Endothelial cell of umbilical vein (primary cell): Measurements from ENCODE around the gene PRDX5. TPM values are rescaled to one million over a fixed set of nuclear protein-coding genes. Genes with fewer than 3 reads are reported as not detected.

Experiments used
- BruUV-seq: library from RNA; stranded (reverse); fragments of 400-500 nt; replicated peaks from 2 replicates; lab custom pipeline; 2021; lab: Mats Ljungman, UMichigan
- CTCF ChIA-PET: fragments of 300-600, 350-600 bp; sonication (Branson Sonifier 250); formaldehyde crosslinking; loops from one replicate; lab custom pipeline; 2021; ENCODE audit warnings: antibody characterized with exemption, inconsistent platforms; lab: Charles Lee
- POLR2A ChIA-PET: fragments of 300-600, 350-600 bp; sonication (Branson Sonifier 250); formaldehyde crosslinking; loops from one replicate; lab custom pipeline; 2021; ENCODE audit warnings: antibody characterized with exemption, inconsistent platforms; lab: Charles Lee
- DNase-seq: peaks from one replicate; pipeline ENCODE4 v3.0.0-alpha.2; 2011; ENCODE audit warnings: low read depth, low spot score
- FAIRE-seq: peaks from 2 replicates; lab custom pipeline; 2011; peaks lifted over from hg19 to GRCh38; lab: Jason Lieb, UNC
- H2AFZ ChIP-seq: 2 replicates; pipeline ENCODE4 v1.6.0; 2012; ENCODE audit warnings: low read depth, low read length, control low read depth, inconsistent platforms
- H3K27ac ChIP-seq: 2 replicates; pipeline ENCODE4 v1.5.1; 2011; ENCODE audit warnings: low read depth, mild to moderate bottlenecking, control low read depth, low read length, moderate library complexity; ENCODE audit not compliant: insufficient read depth
- H3K27me3 ChIP-seq, 2 experiments: 2 replicates each; pipeline versions ENCODE4 v1.6.0 to v1.6.1; 2011; ENCODE audit warnings: low read length in 2 of 2, mixed read lengths in 1 of 2; ENCODE audit not compliant: control insufficient read depth in 2 of 2, insufficient read depth in 2 of 2
- H3K36me3 ChIP-seq, 2 experiments: 2 replicates in 1 of 2; 3 replicates in 1 of 2; pipeline ENCODE4 v1.5.1; 2011; ENCODE audit warnings: low read length in 2 of 2, mild to moderate bottlenecking in 1 of 2, moderate library complexity in 1 of 2; ENCODE audit not compliant: control insufficient read depth in 2 of 2, insufficient read depth in 2 of 2; ENCODE audit errors: extremely low read depth in 1 of 2
- H3K4me1 ChIP-seq: 3 replicates; pipeline ENCODE4 v1.5.1; 2011; ENCODE audit warnings: mild to moderate bottlenecking, low read length; ENCODE audit not compliant: control insufficient read depth, insufficient read depth; ENCODE audit errors: extremely low read depth
- H3K4me2 ChIP-seq: 2 replicates; pipeline ENCODE4 v1.6.1; 2011; ENCODE audit warnings: low read length, control low read depth, mixed read lengths; ENCODE audit not compliant: insufficient read depth
- H3K4me3 ChIP-seq, 3 experiments: fragments of 200-600 bp in 1 of 3; sonication (generic), shearing (Covaris generic) in 1 of 3; replicated peaks in 1 of 3; 2 replicates each; pipeline ENCODE4 v1.5.1; 2011 to 2016; ENCODE audit warnings: control low read depth in 3 of 3, low read length in 3 of 3, mild to moderate bottlenecking in 2 of 3, inconsistent platforms in 1 of 3, low read depth in 1 of 3, moderate library complexity in 1 of 3; ENCODE audit not compliant: insufficient read depth in 1 of 3
- H3K79me2 ChIP-seq: 2 replicates; pipeline ENCODE4 v1.6.0; 2012; ENCODE audit warnings: low read length, inconsistent platforms; ENCODE audit not compliant: control insufficient read depth, insufficient read depth
- H3K9ac ChIP-seq: replicated peaks from 2 replicates; pipeline ENCODE3; 2011; ENCODE audit warnings: low read length, control low read depth; ENCODE audit not compliant: insufficient read depth; ENCODE audit errors: extremely low read depth
- H3K9me1 ChIP-seq: replicated peaks from 3 replicates; pipeline ENCODE4 v1.6.0; 2011; ENCODE audit warnings: mild to moderate bottlenecking, low read length; ENCODE audit not compliant: control insufficient read depth, insufficient read depth; ENCODE audit errors: extremely low read depth
- H3K9me3 ChIP-seq: replicated peaks from 2 replicates; pipeline ENCODE4 v1.5.1; 2012; ENCODE audit warnings: low read length, inconsistent platforms; ENCODE audit not compliant: control insufficient read depth, insufficient read depth
- H4K20me1 ChIP-seq: replicated peaks from 2 replicates; pipeline ENCODE3; 2011; ENCODE audit warnings: mild to moderate bottlenecking, low read length; ENCODE audit not compliant: control insufficient read depth, insufficient read depth; ENCODE audit errors: extremely low read depth
- EZH2 ChIP-seq: IDR thresholded peaks from 2 replicates; pipeline ENCODE4 v1.6.1; 2012; ENCODE audit warnings: borderline replicate concordance, low read depth, mild to moderate bottlenecking, moderate library complexity, low read length, inconsistent platforms; ENCODE audit not compliant: severe bottlenecking
- FOS ChIP-seq: IDR thresholded peaks from 2 replicates; pipeline ENCODE4 v1.6.1; 2011; ENCODE audit warnings: mild to moderate bottlenecking, low read length, moderate library complexity, borderline replicate concordance; ENCODE audit not compliant: insufficient read depth
- GATA2 ChIP-seq: IDR thresholded peaks from 2 replicates; pipeline ENCODE4 v1.7.0; 2011; ENCODE audit warnings: low read depth, mild to moderate bottlenecking, moderate library complexity, mixed read lengths, low read length; ENCODE audit not compliant: insufficient read length, insufficient read depth
- JUN ChIP-seq: IDR thresholded peaks from 2 replicates; pipeline ENCODE4 v1.6.1; 2011; ENCODE audit warnings: borderline replicate concordance, low read depth; ENCODE audit not compliant: insufficient read length, insufficient read depth
- MYC ChIP-seq: IDR thresholded peaks from one replicate; pipeline ENCODE4 v1.6.1; 2011; ENCODE audit warnings: mild to moderate bottlenecking, low read depth, low read length
- POLR2A ChIP-seq: IDR thresholded peaks from 2 replicates; pipeline ENCODE4 v1.6.1; 2012; ENCODE audit warnings: low read depth, mild to moderate bottlenecking, control low read depth, low read length
- POLR2AphosphoS5 ChIP-seq: IDR thresholded peaks from 2 replicates; pipeline ENCODE4 v1.6.1; 2012; ENCODE audit warnings: low read depth, mild to moderate bottlenecking, control low read depth, low read length, moderate library complexity; ENCODE audit not compliant: insufficient read depth
- dilution Hi-C: fragments of 300-500 bp; cut with MboI; formaldehyde crosslinking; loops from one replicate; pipeline ENCODE4 v1.15.0; 2019; ENCODE audit warnings: low sequenced_read_pairs; ENCODE audit not compliant: extremely low pct_ligation_motif_present
- intact Hi-C: fragments of 100-400 bp; cut with micrococcal nuclease; formaldehyde crosslinking; loops from one replicate; pipeline ENCODE4 v1.10.0; 2022
- polyA plus RNA-seq, 4 experiments: library from polyadenylated mRNA; depleted of rRNA in 3 of 4; stranded (reverse) in 3 of 4; unstranded in 1 of 4; fragments of >200 nt; gene quantifications; 2 replicates each; pipeline versions ENCODE4 v1.2.1 to v1.2.3, GENCODE V29; 2011 to 2012; ENCODE audit warnings: missing spikeins in 1 of 4
- total RNA-seq: library from RNA; stranded (reverse); gene quantifications from 2 replicates; pipeline ENCODE4 v1.2.3, GENCODE V29; 2021
- TF ChIP-seq, protein P1 (sequence below), 2 donors: IDR thresholded peaks; 1 replicate in 1 of 2; 2 replicates in 1 of 2; pipeline ENCODE4 v1.5.1; 2011; ENCODE audit warnings: low read length in 2 of 2, mild to moderate bottlenecking in 2 of 2, moderate library complexity in 2 of 2, control low read depth in 1 of 2, inconsistent platforms in 1 of 2, low read depth in 1 of 2; ENCODE audit not compliant: insufficient read depth in 1 of 2; ENCODE audit errors: extremely low read depth in 1 of 2
- TF ChIP-seq, protein P2 (sequence below): IDR thresholded peaks from 2 replicates; pipeline ENCODE4 v1.6.1; 2011; ENCODE audit not compliant: insufficient read depth, insufficient read length

Gene PRDX5
- total and polyA plus RNA-seq, 2 donors (not counting 3 experiments of a cell fraction or from before 2014, with no cell fraction given) = 199 to 709 TPM

DNA sequence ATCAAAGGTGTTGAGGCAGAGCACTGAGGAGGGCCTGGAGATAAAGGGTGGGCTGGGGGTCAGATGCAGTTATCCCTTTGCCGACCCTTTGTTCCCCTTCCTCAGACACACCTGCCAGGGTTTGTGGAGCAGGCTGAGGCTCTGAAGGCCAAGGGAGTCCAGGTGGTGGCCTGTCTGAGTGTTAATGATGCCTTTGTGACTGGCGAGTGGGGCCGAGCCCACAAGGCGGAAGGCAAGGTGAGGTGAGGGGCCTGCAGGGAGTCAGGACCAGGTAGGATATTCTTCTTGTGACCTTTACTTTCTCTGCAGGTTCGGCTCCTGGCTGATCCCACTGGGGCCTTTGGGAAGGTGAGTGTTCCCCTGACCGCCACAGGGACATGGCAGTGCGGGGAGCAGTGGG lies 2.6 kb downstream of the PRDX5 start:
- no peak overlapping the region for H3K27ac ChIP-seq
- CTCF ChIA-PET = interaction anchor here (1.1 kb wide), 2 partner anchors 11 to 16 kb away, joined by 4 to 7 read pairs; no protein-coding TSS in a partner anchor
- FAIRE-seq = no peak

DNA sequence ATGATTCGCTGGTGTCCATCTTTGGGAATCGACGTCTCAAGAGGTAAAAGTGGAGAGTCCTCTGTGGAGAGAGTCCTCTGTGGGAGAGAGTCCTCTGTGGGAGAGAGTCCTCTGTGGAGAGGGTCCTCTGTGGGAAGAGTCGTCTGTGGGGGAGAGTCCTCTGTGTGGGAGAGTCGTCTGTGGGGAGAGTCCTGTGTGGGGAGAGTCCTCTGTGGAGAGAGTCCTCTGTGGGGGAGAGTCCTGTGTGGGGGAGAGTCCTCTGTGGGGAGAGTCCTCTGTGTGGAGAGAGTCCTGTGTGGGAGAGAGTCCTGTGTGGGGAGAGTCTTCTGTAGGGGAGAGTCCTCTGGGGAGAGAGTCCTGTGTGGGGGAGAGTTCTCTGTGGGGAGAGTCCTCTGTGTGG lies 3.1 kb downstream of the PRDX5 start:
- Histone ChIP-seq H3K36me3 (peaks cover 0 to 11% of the 10 kb centered on the region in 2 experiments), H3K27ac (no peak overlapping the region), H2AFZ (no peak overlapping the region), H3K9me3 (no peaks in the 10 kb centered on the region), H3K9me1 (no peaks in the 10 kb centered on the region), H3K4me2 (no peak overlapping the region), H4K20me1 (no peaks in the 10 kb centered on the region), H3K4me3 (no peak overlapping the region), H3K27me3 (no peaks in the 10 kb centered on the region), H3K9ac (no peak overlapping the region), H3K79me2 (peaks cover 4% of the 10 kb centered on the region), H3K4me1 (peaks cover 10% of the 10 kb centered on the region)
- DNase-seq (no peak), FAIRE-seq (no peak)
- dilution Hi-C loops = no loop called here
- CTCF ChIA-PET = no interaction called here
- BruUV-seq = no TSS peak
- POLR2A ChIA-PET = no interaction called here
- intact Hi-C loops = no loop called here
- TF ChIP-seq JUN (no peak), FOS (no peak), POLR2AphosphoS5 (no peak), GATA2 (no peak), MYC (no peak), EZH2 (no peak), POLR2A (no peak)
- TF ChIP-seq, protein P1, sequence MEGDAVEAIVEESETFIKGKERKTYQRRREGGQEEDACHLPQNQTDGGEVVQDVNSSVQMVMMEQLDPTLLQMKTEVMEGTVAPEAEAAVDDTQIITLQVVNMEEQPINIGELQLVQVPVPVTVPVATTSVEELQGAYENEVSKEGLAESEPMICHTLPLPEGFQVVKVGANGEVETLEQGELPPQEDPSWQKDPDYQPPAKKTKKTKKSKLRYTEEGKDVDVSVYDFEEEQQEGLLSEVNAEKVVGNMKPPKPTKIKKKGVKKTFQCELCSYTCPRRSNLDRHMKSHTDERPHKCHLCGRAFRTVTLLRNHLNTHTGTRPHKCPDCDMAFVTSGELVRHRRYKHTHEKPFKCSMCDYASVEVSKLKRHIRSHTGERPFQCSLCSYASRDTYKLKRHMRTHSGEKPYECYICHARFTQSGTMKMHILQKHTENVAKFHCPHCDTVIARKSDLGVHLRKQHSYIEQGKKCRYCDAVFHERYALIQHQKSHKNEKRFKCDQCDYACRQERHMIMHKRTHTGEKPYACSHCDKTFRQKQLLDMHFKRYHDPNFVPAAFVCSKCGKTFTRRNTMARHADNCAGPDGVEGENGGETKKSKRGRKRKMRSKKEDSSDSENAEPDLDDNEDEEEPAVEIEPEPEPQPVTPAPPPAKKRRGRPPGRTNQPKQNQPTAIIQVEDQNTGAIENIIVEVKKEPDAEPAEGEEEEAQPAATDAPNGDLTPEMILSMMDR (IDR thresholded peaks at IDR 0.05; ENCODE audit: extremely low read depth in 1 of 2, insufficient read depth in 1 of 2, low read depth in 1 of 2, low read length in 2 of 2) = no peak
- TF ChIP-seq, protein P2, sequence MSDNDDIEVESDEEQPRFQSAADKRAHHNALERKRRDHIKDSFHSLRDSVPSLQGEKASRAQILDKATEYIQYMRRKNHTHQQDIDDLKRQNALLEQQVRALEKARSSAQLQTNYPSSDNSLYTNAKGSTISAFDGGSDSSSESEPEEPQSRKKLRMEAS = no peak

More for the DNA sequence above, 2.6 kb downstream of the PRDX5 start:
- Histone ChIP-seq H3K9me3 (no peaks in the 10 kb centered on the region), H3K9ac (no peak overlapping the region), H3K79me2 (peaks cover 4% of the 10 kb centered on the region), H3K27me3 (no peaks in the 10 kb centered on the region), H4K20me1 (no peaks in the 10 kb centered on the region), H3K36me3 (peaks cover 0 to 11% of the 10 kb centered on the region in 2 experiments), H3K4me2 (no peak overlapping the region), H3K4me1 (peaks cover 10% of the 10 kb centered on the region), H3K4me3 (no peak overlapping the region), H3K9me1 (no peaks in the 10 kb centered on the region), H2AFZ (no peak overlapping the region)
- DNase-seq = no peak
- no peak for TF ChIP-seq JUN
- no peak for TF ChIP-seq GATA2
- POLR2A ChIA-PET = no interaction called here
- intact Hi-C loops (no loop called here), dilution Hi-C loops (no loop called here)
- no TSS peak for BruUV-seq
